Mesendoderm (in vitro differentiated cells): Measurements from ENCODE around the gene SSBP2.

Experiments
- DNase-seq: peaks from one replicate; pipeline ENCODE4 v3.0.0; 2013
- H2AK5ac ChIP-seq: 2 replicates; pipeline ENCODE4 v1.6.1; 2013; ENCODE audit warnings: low read length, inconsistent platforms
- H2BK120ac ChIP-seq: 2 replicates; pipeline ENCODE4 v1.6.1; 2013; ENCODE audit warnings: low read depth, mild to moderate bottlenecking, low read length, moderate library complexity, mixed read lengths
- H2BK15ac ChIP-seq: replicated peaks from 2 replicates; pipeline ENCODE4 v1.6.1; 2013; ENCODE audit warnings: low read depth, mild to moderate bottlenecking, moderate library complexity
- H2BK5ac ChIP-seq: 2 replicates; pipeline ENCODE4 v1.6.1; 2013; ENCODE audit warnings: low read length, inconsistent platforms
- H3K18ac ChIP-seq: 2 replicates; pipeline ENCODE4 v1.6.1; 2013; ENCODE audit warnings: mild to moderate bottlenecking, low read length, mixed read lengths
- H3K23ac ChIP-seq: one replicate; pipeline ENCODE4 v1.6.1; 2013; ENCODE audit warnings: low read length
- H3K27ac ChIP-seq: 2 replicates; pipeline ENCODE4 v1.5.1; 2013; ENCODE audit warnings: low read depth, mild to moderate bottlenecking, inconsistent platforms, low read length, moderate library complexity
- H3K27me3 ChIP-seq: 2 replicates; pipeline ENCODE4 v1.6.1; 2013; ENCODE audit warnings: low read length, control low read depth, mild to moderate bottlenecking, inconsistent platforms; ENCODE audit not compliant: insufficient read depth, poor library complexity
- H3K36me3 ChIP-seq: 2 replicates; pipeline ENCODE4 v1.6.1; 2013; ENCODE audit warnings: low read length, inconsistent platforms; ENCODE audit not compliant: control insufficient read depth, insufficient read depth
- H3K4ac ChIP-seq: one replicate; pipeline ENCODE4 v1.6.1; 2013; ENCODE audit warnings: low read depth, mild to moderate bottlenecking, low read length, moderate library complexity
- H3K4me1 ChIP-seq: 2 replicates; pipeline ENCODE4 v1.6.1; 2013; ENCODE audit warnings: low read depth, low read length, inconsistent platforms; ENCODE audit not compliant: control insufficient read depth
- H3K4me2 ChIP-seq: 2 replicates; pipeline ENCODE4 v1.6.1; 2013; ENCODE audit warnings: low read length
- H3K4me3 ChIP-seq: 2 replicates; pipeline ENCODE4 v1.5.1; 2013; ENCODE audit warnings: mild to moderate bottlenecking, low read length
- H3K56ac ChIP-seq: one replicate; pipeline ENCODE4 v1.6.1; 2013; ENCODE audit warnings: low read length
- H3K79me1 ChIP-seq: 2 replicates; pipeline ENCODE4 v1.6.1; 2013; ENCODE audit warnings: low read length, inconsistent platforms
- H3K79me2 ChIP-seq: 2 replicates; pipeline ENCODE4 v1.6.1; 2013; ENCODE audit warnings: mild to moderate bottlenecking, low read length; ENCODE audit not compliant: control insufficient read depth, insufficient read depth
- H3K9ac ChIP-seq: 2 replicates; pipeline ENCODE4 v1.6.1; 2013; ENCODE audit warnings: low read length, inconsistent platforms
- H4K5ac ChIP-seq: one replicate; pipeline ENCODE4 v1.6.1; 2013; ENCODE audit warnings: low read length
- H4K8ac ChIP-seq: one replicate; pipeline ENCODE4 v1.6.1; 2013; ENCODE audit warnings: low read depth, mild to moderate bottlenecking, control low read depth, low read length, moderate library complexity
- WGBS: extraction: QIAGEN DNeasy Blood & Tissue Kit; methylation state at CpG from one replicate; pipeline ENCODE4 v1.1.7; 2013; ENCODE audit warnings: low lambda C conversion rate, missing lambda C conversion rate; ENCODE audit not compliant: insufficient coverage; ENCODE audit errors: extremely low coverage; 5-methylcytosine and 5-hydroxymethylcytosine counted together

SSBP2 gene

DNA sequence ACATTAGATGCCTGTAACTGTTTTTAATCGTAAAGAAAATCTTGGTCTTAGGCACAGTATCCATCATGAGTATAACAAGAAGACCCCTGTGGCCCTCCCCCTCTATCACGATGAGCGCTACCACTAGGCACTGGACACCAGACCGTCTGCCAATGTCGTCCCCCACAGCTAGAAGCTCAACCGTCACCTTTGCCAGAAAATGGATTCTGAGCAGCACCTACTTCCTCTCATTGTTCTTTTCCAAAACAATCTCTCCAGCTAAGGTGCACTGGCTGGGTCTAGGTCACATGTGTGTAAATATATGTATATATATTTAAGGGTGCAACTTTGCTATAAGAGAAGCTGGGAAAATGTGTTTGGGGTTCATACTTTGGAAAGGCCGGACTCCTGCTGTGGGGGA, 15.7 kb upstream of the SSBP2 start:
- no peak overlapping the region for H2BK15ac ChIP-seq
- H3K56ac ChIP-seq = no peak overlapping the region
- H2BK120ac ChIP-seq = no peak overlapping the region
- no peaks in the 10 kb centered on the region for H3K4me1 ChIP-seq
- H2BK5ac ChIP-seq = no peak overlapping the region
- H3K4ac ChIP-seq = no peak overlapping the region
- no peak overlapping the region for H4K8ac ChIP-seq
- H3K23ac ChIP-seq = no peak overlapping the region
- WGBS = no CpG with 5 or more reads among the region's 7 CpGs
- H3K27ac ChIP-seq = no peak overlapping the region
- H4K5ac ChIP-seq = no peak overlapping the region
- no peak overlapping the region for H3K4me2 ChIP-seq
- no peak overlapping the region for H3K18ac ChIP-seq
- H3K27me3 ChIP-seq = no peaks in the 10 kb centered on the region
- H2AK5ac ChIP-seq = no peak overlapping the region
- no peaks in the 10 kb centered on the region for H3K36me3 ChIP-seq
- H3K79me1 ChIP-seq = no peaks in the 10 kb centered on the region
- DNase-seq = no peak
- no peaks in the 10 kb centered on the region for H3K79me2 ChIP-seq
- no peak overlapping the region for H3K9ac ChIP-seq
- no peak overlapping the region for H3K4me3 ChIP-seq

DNA sequence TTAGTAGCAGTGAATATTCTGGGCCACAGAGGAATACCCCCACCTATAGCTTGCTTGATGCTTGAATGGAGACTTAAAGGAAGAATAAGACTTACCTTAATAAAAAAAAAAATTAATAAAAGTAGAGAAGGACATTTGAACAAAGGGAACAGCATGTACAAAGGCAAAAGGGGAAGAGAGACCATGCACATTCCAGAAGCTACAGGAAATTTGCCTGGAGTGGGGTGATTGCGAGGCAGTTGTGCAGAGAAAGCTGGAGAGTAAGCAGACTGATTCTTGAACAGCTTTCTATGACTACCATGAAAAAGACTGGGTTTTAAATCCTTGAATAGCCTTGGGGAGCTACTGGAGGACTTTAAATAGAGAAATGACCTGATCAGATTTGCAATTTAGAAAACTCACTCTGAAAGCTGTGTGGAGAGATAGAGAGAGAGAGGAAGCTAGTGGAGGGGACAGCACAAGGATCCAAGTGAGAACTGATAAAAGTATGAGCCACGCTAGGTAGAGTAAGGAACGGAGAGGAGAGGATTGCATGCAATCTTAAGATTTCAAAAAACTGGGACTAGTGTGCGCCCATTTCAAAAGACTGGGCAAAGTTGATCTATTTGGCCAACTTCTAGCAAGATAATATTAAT, 12.5 kb upstream of the SSBP2 start:
- H3K27ac ChIP-seq = no peak overlapping the region
- no peaks in the 10 kb centered on the region for H3K27me3 ChIP-seq
- no peak overlapping the region for H2BK120ac ChIP-seq
- no peak overlapping the region for H3K18ac ChIP-seq
- H2AK5ac ChIP-seq = no peak overlapping the region
- no peak overlapping the region for H3K4ac ChIP-seq
- no peak for DNase-seq
- no peak overlapping the region for H3K23ac ChIP-seq
- H3K79me2 ChIP-seq = no peaks in the 10 kb centered on the region
- H3K4me3 ChIP-seq = no peak overlapping the region
- H4K5ac ChIP-seq = no peak overlapping the region
- H3K56ac ChIP-seq = no peak overlapping the region
- no peak overlapping the region for H3K9ac ChIP-seq
- no peaks in the 10 kb centered on the region for H3K36me3 ChIP-seq
- no peak overlapping the region for H2BK5ac ChIP-seq
- H4K8ac ChIP-seq = no peak overlapping the region
- no peak overlapping the region for H2BK15ac ChIP-seq
- no peaks in the 10 kb centered on the region for H3K79me1 ChIP-seq
- no CpG with 5 or more reads among the region's 4 CpGs for WGBS
- no peak overlapping the region for H3K4me2 ChIP-seq
- H3K4me1 ChIP-seq = peaks cover 2% of the 10 kb centered on the region

DNA sequence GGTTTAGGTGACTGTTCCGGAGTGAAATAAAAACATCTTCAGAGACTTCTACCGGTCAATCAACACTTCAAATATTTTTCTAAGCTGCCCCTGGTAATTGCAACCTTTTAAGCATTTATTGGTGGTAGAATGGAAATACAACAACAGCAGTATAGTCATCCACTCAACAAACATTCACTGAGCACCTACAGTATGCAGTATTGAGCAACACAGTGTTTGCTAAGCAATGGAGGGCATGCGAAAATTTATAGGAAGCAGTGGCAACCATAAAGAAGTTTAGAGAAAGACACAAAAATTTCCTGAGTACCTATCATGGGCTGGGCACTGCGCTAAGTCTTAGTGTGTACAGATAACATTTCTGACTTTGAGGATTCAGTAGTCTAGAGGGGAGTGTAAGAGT, 12.0 kb upstream of the SSBP2 start:
- WGBS = no CpG with 5 or more reads among the region's 4 CpGs
- no peak overlapping the region for H2AK5ac ChIP-seq
- H3K9ac ChIP-seq = no peak overlapping the region

DNA sequence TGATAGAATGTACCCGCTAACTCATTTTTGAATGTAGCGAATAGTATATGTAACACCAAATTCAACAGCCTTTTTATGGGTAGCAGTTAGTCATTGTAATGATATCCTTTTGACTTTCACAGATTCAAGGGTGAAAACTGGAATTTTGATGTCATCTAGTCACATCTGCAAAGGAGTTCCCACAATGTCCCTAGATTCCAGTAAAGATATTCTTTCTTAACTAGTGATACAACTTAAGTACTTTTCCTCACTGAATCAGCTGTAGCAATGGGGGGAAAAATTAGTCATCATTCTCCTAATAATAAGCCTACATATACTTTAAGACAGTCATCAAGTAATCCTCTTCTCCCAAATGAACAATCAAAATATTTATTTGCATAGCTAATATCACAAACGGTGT, 11.5 kb upstream of the SSBP2 start:
- no peak overlapping the region for H2AK5ac ChIP-seq
- no peak overlapping the region for H2BK5ac ChIP-seq
- DNase-seq = no peak
- no peak overlapping the region for H3K9ac ChIP-seq
- no peaks in the 10 kb centered on the region for H3K36me3 ChIP-seq
- H3K27me3 ChIP-seq = no peaks in the 10 kb centered on the region
- no CpG with 5 or more reads among the region's 3 CpGs for WGBS
- no peaks in the 10 kb centered on the region for H3K79me2 ChIP-seq
- no peak overlapping the region for H3K18ac ChIP-seq
- H3K4me1 ChIP-seq = peaks cover 2% of the 10 kb centered on the region
- H3K79me1 ChIP-seq = no peaks in the 10 kb centered on the region
- no peak overlapping the region for H3K4me2 ChIP-seq
- no peak overlapping the region for H4K5ac ChIP-seq
- no peak overlapping the region for H2BK120ac ChIP-seq
- no peak overlapping the region for H3K23ac ChIP-seq
- H4K8ac ChIP-seq = no peak overlapping the region
- H3K4ac ChIP-seq = no peak overlapping the region
- H3K56ac ChIP-seq = no peak overlapping the region
- no peak overlapping the region for H3K4me3 ChIP-seq
- no peak overlapping the region for H2BK15ac ChIP-seq
- no peak overlapping the region for H3K27ac ChIP-seq

More for the DNA sequence above, 12.0 kb upstream of the SSBP2 start:
- Histone ChIP-seq H3K27me3 (no peaks in the 10 kb centered on the region), H2BK15ac (no peak overlapping the region), H4K8ac (no peak overlapping the region), H2BK5ac (no peak overlapping the region), H3K79me2 (no peaks in the 10 kb centered on the region), H3K79me1 (no peaks in the 10 kb centered on the region), H4K5ac (no peak overlapping the region), H3K56ac (no peak overlapping the region), H3K23ac (no peak overlapping the region), H3K18ac (no peak overlapping the region), H3K4me3 (no peak overlapping the region), H3K27ac (no peak overlapping the region), H3K4ac (no peak overlapping the region), H2BK120ac (no peak overlapping the region), H3K4me1 (peaks cover 2% of the 10 kb centered on the region), H3K4me2 (no peak overlapping the region), H3K36me3 (no peaks in the 10 kb centered on the region)
- DNase-seq = no peak

DNA sequence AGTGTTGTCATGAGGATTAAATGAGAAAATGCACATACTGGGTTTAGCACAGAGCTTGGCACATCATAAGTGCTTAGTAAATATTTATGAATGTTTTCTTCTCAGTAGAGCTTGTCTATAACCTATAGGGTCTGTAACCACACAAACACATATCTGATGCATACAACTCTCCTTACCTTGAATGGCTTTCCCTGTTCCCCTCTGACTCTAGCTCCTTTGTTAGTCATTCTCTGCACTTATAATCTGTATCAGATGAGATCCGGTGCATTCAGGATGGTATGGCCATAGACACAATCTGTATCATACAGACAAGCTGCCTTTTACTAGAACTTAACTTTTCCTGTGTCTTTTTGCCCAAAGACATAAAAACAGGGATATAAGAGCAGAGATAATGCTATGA, 11.1 kb upstream of the SSBP2 start:
- Histone ChIP-seq H3K27ac (no peak overlapping the region), H3K27me3 (no peaks in the 10 kb centered on the region), H3K4me2 (no peak overlapping the region), H3K9ac (no peak overlapping the region), H2BK15ac (no peak overlapping the region), H2AK5ac (no peak overlapping the region), H3K79me1 (no peaks in the 10 kb centered on the region), H3K4ac (no peak overlapping the region), H2BK5ac (no peak overlapping the region), H4K8ac (no peak overlapping the region), H3K79me2 (no peaks in the 10 kb centered on the region), H3K23ac (no peak overlapping the region), H3K4me3 (no peak overlapping the region), H2BK120ac (no peak overlapping the region), H4K5ac (no peak overlapping the region), H3K56ac (no peak overlapping the region), H3K36me3 (no peaks in the 10 kb centered on the region), H3K18ac (no peak overlapping the region), H3K4me1 (peaks cover 2% of the 10 kb centered on the region)
- DNase-seq = no peak
- no CpG with 5 or more reads among the region's 1 CpG for WGBS

DNA sequence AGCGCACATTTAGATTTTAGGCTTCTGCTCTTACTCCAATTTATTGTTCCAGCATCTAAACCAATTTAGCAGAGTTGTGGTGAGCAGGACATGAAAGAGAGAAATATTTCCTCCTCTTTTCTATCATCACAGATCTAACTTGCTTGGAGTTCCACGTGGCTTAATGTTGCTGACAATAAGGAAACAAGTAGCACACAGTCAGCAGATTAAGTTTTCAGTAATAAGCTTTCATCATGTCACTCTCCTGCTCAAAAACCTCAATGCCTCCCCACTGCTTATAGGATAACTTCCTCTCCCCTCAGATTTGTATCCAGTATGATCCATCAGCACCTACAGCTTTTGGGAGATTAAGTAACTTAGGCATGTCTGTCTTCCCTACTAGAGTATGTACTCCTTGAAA, 10.4 kb upstream of the SSBP2 start:
- H4K5ac ChIP-seq = no peak overlapping the region
- H3K4me1 ChIP-seq = peaks cover 2% of the 10 kb centered on the region
- H3K18ac ChIP-seq = no peak overlapping the region
- H3K4ac ChIP-seq = no peak overlapping the region
- no peaks in the 10 kb centered on the region for H3K27me3 ChIP-seq
- H3K4me3 ChIP-seq = no peak overlapping the region
- no peak overlapping the region for H2AK5ac ChIP-seq
- H3K23ac ChIP-seq = no peak overlapping the region
- H3K56ac ChIP-seq = no peak overlapping the region
- H3K79me2 ChIP-seq = no peaks in the 10 kb centered on the region
- H2BK120ac ChIP-seq = no peak overlapping the region
- no peak overlapping the region for H3K9ac ChIP-seq
- no CpG with 5 or more reads among the region's 2 CpGs for WGBS
- no peaks in the 10 kb centered on the region for H3K79me1 ChIP-seq
- H2BK15ac ChIP-seq = no peak overlapping the region
- DNase-seq = no peak
- no peak overlapping the region for H4K8ac ChIP-seq
- H3K27ac ChIP-seq = no peak overlapping the region
- no peak overlapping the region for H2BK5ac ChIP-seq
- H3K4me2 ChIP-seq = no peak overlapping the region
- no peaks in the 10 kb centered on the region for H3K36me3 ChIP-seq
